SK-N-MC (cell line): ENCODE data around the gene XRCC1.

ENCODE experiments used
- EZH2 ChIP-seq: fragments of 200-600 bp; sonication (generic); IDR thresholded peaks from one replicate; pipeline ENCODE4 v1.6.1; 2017; ENCODE audit warnings: antibody characterized with exemption
- POLR2AphosphoS5 ChIP-seq: IDR thresholded peaks from 2 replicates; pipeline ENCODE4 v1.6.1; 2012; ENCODE audit warnings: mild to moderate bottlenecking, low read depth, low read length, borderline replicate concordance

DNA sequence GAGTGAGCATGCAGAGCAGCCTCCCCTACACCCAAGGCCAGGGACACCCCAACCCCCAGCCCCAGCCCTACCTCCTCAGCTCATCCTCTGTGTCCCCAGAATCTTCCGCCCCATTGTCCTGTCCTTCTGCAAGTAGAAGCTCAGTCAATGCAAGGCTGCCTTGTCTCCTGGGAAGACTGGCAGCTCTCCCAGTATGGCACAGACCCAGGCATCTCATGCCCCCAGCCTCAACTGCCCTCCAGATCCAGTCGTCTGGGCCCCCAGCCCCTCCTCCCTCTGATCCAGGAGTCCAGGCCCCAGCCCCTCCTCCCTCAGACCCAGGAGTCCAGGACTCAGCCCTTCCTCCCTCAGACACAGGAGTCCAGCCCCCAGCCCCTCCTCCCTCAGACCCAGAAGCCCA, 29.3 kb downstream of the XRCC1 start:
- TF ChIP-seq EZH2 (no peak), POLR2AphosphoS5 (no peak)
